Stimulated activated CD4-positive, alpha-beta T cell treated with anti-CD3 and anti-CD28 coated beads, Interleukin-12 subunit alpha, Interleukin-12 subunit beta, amount 100 ng/mL, for 24 hours (primary cell): ENCODE results near the gene NKX2-3.

Source experiments
- DNase-seq, 2 experiments: peaks; one replicate each; pipeline ENCODE4 v3.0.0-alpha.2; 2020; ENCODE audit warnings: low read depth in 2 of 2

Gene NKX2-3

DNA sequence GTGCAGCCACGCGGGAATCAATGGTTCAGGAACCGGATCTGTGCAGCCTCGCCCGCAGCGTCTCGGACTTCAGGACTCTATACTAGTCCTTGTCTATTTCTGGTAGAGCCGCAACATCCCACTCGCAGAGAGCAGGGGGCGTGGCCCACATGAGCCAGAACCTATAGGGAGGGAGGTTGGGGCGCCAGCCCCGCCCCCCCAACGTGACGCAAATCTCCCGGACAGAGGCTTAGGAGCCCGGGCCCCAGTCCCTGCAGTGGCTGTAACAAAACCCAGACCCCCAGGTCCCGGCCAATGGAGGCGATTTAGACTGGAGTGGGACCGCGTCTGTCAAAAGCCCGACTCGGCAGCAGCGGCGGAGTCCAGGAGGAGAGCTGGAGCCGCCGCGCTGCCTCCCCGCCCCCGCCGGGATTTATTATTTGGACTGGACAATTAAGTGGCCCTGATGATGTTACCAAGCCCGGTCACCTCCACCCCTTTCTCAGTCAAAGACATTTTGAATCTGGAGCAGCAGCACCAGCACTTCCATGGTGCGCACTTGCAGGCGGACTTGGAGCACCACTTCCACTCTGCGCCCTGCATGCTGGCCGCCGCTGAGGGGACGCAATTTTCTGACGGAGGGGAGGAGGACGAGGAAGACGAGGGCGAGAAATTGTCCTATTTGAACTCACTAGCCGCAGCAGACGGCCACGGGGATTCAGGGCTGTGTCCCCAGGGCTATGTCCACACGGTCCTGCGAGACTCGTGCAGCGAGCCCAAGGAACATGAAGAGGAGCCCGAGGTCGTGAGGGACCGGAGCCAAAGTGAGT is at the start of gene NKX2-3:
NKX2-3 (plus strand) TSS at position 256 of the 809 bp plus-strand sequence; CDS start at position 446, 190 bp downstream.
- DNase-seq = peak in 1 of 2 experiments; percentile 62

DNA sequence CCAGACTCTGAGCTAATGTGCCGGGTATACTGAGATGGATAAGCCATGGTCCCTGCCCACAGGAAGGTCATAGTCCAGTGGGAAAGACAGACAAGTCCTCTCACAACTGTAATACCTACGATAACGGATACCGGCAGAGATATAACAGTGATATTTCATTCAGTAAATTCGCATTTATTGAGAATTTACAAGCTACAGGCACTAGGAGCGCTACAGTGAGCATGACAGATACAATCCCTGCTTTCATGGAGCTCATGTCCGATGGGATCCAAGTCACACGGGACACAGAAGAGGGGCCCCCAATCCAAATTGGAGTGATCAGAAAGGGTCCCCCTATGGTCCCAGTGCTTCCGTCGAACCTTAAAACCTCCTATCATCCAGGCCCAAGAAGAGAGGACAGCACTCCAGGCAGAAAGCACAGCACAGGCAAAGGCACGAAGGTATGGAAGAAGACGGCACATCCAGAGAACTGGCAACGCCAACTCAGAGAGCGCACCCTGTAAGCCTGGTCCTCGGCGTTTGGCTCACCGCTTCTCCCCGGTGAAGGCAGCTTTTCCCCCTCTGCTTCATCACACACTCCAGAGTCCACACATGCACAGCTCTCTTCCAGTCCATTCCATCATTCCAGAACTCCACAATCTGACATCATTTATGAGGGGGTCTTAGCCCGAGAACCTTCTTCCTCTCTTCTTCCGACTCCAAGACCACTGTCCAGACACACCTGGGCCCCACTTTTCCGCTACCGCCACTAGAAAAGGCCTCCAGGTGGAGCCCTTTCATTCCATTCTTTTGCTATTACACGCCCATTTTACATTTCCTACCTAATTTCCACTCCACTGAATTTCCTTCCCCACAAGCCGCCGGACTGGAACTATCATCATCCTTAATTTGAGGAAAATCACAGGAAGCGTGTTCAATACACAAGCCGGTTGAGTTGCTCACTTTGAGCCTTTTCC is 47.8 kb upstream of the NKX2-3 start:
- no peak for DNase-seq

DNA sequence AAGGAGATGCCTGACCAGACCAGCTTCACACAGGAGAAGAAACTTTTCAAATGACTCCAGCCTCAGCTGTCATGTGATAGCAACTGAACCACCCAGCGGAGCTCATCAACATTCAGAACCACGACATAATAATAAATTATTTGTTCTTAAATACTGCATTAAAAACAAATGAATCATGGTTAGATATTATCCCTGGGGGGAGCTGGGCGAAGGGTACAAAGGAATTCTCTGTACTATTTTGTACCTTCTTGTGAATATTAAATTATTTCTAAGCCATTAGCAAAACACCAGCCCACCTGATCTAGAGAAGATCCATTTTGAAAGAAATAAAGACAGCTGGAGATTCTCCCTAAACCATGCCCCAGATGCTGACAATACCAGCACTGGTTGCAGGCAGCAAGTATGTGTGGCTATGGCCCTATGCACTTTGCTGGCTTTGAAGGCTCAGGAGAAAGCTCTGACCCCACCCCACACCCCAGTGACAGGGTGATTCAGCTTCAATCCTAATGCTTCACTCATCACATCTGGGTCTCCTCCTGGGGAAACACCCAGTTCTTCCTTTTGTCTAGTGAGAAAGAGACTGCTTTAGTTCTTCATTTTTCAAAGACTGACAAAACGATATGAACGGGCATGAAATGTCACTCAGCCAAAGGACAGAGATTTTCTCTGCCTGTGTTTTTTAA is 45.5 kb upstream of the NKX2-3 start:
- DNase-seq = no peak

DNA sequence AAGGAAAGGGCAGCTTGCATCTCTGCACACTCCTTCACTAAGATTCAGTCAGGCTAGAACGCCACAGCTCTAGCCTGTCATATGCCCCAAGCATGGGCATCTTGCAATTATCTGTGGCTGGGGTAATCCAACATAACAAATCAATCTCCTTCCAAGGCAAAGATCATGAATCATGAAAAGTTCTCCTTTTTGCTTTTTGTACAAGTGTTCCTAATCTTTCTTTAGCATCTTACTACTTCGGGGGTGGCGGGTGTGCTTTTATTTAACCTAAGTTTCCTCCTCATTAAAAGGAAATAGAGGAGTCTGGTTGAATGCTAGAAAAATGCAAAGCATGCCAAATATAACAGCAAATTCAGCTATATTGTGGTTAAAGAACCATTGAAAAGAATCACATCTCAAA is 43.5 kb upstream of the NKX2-3 start:
- DNase-seq = no peak

DNA sequence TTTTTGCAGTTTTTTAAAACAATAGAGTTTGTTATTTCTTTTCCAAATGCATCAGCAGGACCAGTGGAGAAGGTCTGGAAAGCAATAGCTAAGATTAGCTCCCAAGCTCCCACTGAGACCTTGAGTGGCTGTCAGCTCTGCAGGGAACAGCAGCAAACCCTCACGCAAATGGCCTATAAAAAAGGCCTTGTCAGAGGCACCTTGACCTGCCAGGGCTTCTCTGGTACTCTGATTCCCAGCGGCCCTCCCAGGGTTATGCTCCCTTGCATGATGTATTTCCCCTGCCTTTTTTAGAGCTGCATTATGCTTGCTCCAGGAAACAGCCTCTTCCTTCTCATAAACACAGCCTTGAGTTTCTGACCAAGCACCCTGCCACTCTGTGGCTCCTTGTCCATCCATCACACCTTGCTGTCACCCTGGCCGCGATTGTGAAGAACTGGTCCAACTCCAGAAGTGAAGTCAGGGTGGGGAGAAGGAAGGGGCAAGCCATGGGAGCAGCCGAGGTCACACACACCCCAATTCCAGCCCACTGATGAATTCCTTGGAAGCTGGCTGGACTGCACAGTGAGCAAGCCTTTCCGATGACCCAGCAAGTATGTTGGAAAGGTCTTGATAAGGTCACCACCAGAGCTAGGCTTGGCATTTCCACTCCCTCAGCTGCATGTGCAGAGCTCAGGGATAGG is 35.3 kb upstream of the NKX2-3 start:
- no peak for DNase-seq

DNA sequence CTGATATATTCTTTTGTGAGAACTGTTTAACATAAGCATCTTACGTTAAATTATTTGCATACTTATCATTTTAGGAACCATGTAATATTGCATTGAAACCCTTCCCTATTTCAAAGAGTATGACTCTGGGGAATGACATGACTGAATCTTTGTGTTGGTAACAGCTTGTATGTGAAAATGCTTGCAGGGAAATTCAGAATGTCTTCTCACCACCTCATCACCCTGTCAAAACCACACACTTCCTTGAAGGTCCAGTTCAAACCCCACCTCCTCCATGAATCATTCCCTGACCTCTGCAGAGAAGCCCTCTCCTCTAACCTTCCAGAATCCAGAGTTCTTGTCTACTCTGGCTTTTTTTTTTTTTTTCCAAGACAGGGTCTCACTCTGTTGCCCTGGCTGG is 26.3 kb upstream of the NKX2-3 start:
- no peak for DNase-seq

DNA sequence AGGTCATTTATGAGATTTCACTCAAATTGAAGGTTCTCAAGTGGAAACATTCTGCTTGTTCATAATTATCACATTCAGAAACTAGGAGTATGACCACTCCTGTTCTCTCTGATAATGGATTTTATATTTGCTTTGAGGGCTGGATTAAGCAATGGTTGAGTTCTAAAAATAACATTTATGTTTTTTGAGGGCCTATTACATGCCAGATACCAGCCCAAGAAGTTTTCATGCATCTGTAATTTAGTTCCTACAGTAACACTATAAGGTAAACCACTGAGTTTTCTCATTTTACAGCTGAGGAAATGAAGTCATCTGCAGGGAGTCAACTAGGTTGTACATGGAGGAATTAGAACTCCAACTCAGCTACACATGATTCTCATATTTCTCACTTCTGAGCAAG is 25.5 kb upstream of the NKX2-3 start:
- DNase-seq = no peak

DNA sequence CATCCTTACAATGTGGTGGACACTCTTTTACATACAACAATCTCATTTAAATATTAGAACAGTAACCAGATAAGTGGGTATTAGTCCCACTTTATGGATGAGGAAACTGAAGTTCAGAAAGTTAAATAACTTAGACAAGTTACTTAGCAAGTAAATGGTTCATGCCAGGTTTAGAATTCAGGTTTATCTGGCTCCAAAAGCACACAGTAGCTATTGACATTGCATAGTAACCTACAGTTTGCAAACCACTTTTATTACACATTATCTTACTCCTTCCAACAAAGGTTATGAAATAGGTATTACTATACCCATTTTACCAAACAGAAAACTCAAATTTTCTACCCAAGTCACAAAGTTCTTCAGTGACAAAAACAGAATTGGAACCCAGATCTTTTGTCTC is 19.7 kb upstream of the NKX2-3 start:
- DNase-seq = no peak

DNA sequence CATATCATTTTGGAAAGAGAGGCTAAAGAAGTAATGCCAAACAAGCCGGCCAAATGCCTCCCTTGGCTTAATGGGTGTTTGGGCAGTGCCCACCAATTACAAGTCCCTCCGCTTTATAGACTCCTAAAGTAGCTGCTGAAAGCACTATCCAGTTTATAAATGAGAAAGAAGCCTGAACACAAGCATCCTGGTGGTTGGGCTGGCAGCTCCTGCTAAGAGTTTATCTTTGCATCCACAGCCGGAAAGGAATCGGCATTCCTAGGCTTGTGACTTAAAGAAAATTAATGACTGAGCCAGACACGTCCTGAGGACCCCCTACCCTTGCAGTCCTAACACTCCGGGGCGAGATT is 13.1 kb upstream of the NKX2-3 start:
- no peak for DNase-seq

DNA sequence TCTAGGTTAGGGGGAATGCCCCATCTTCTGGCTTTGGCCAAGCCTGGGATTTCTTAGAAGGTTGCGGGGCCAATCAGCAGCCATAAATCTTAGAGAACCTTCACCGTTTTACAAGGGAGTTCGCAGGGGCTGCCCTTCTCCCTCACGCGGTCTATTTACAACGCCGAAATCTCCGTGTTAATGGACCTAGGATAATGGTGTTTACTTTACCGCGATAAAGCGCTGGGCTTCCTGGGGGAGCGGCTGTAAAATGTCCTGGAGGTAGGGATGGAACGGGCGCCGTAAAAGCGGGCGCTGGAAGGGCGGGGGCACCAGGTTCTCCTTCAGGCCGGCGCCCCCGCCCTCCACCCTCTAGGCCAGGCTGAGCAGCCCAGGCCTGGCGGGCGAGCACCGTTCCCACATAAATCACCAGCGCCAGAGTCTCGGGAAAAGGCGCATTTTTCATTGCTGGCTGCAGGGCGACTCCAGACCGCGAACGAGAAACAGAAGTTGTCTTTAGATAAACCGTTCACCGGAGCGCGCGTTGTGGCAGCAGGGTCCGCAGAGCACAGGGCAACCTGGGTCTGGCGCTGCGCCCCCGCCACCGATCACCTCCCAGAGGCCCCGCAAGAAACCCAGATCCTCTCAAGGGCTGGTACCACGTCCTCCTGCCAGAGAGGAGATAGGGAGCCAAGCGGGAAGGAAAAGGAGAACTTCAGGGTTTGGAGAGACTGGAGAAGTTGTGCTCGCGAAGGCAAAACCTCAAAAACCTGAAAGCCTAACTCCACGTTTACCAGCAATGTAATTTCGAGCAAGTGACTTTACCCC is 12.5 kb upstream of the NKX2-3 start:
- no peak for DNase-seq

DNA sequence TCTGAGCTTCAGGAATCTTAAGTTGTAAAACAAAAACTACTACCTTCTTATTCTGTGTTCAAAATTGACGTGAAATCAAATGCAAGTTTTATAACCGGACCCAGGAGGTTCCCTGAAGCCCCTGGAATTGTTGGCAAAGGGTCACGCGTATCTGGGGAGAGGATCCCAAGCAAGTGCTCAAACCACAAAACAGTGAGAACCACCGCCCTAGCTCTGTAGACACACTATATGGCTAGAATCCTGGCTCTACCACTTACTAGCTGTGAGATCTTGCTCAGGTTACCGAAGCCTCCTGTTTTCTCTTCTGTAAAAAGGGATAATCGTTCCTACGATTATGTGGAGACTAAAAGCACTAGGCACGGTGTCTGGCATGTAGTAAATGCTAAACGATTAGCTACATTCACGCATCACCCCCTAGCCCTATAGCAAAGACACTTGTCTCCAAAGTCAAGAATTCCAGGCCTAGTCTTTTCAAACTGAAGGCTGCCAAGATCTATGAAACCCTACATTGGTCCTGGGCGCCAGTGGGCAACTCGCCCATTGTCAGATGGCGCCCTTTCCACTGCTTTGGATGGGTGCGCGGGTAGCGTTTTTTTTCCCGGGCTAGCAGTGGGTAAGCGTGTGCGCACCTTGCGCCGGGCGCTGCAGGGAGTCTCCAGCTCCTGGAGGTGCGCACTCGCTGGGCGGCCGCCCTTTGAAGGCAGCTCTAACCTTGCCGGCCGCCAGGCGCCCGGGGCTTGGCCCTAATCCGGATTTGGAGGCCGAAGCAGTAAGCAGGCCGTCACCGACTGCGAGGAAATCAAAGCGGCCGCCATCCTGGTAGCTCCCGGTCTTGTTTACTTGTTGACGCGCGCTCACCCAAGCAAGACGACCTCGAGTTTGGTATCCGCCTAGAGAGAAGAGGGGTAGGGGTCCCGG is 11.6 kb upstream of the NKX2-3 start:
- no peak for DNase-seq

DNA sequence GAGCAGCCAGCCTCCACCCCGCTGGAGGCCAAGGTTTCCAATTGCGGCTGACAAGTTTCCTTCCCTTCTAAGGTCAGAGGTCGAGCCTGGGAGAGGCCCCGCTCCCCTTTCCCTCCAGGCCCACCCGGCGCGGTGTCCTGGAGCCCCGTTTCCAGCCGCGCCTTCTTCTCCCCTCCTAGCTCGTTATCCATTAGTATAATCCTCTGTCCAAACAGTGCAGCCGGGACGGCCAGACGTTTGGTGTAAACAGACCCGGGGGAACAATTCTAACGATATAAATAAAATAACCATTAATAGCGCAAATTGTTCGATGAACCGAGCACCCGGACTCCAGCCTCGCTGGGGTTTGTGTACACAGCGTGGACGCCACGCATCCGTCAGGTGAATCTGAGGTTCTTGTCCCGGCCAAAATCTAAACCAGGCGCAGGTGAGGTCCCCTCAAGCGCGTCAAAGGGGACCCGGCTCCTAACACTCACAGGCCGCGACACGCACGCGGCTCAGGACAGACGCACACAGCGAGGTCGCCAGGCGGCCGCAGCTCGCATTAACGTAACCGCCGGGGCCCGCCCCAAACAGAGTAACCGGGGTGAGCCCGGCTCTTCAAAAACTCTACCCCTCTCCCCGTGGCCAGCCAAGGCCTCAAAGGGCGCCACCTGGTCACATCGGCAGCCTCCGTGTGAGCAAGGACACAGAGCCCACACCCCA is 10.8 kb upstream of the NKX2-3 start:
- no peak for DNase-seq

DNA sequence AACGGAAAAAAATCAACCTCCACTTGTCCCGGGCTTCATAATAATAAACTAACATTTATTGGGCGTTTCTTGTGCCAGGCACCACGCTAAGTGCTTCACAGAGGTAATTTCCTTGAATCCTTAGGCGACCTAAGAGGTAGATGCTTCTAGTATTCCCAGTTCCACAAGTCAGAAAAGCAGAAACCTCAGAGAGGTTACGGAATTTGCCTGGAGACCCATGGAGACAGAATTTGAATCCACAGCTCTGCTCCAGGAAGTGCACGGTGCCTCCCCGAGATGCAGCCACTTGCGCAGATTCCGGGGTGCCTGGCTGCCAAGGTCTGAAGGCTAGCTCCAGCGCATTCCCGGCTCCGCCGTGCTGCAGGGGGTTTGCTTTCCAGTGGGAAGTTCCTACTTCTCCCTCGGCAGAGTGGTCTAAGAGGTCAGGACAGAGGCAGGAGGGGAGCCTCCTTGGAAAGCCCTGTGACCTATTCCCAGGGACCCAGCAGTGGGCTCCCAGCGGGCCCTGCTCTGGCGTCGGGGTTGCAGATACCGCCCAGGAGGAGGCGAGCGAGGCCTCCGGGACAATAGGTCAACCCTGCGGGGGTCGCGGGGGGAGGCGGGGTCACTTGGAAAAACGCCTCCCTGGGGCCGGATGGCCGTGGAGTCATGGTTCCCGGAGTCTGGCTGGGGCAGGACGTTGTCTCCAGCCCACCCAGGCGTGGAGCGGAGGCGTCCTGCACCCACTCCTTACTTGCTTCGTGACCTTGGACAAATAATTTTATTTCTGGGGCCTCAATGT is 10.1 kb upstream of the NKX2-3 start:
- no peak for DNase-seq

DNA sequence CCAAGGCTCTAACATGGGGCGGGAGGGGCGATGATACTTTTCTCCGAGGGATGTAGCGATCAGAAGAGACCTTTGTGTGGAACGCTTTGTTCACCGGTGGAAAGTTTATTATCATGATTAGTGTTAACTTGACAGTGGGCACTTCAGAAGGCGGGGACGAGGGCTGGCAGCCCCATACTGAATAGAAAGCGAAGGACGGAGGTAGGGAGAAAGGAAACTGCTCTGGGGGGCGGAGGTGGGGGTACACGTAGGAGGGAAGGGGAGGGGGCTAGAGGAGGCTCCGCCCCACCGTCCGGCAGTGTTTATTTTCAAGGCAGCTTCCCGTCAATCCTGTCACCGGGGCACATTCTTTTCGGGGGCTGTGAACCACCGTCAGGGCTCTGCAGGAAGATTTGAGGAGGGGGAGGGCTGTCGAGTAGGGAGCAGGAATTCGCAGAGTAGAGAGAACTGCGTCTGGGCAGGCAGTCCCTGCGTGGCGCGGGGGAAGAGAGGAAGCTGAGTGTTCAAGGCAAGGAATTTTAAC is 9.4 kb upstream of the NKX2-3 start:
- no peak for DNase-seq

DNA sequence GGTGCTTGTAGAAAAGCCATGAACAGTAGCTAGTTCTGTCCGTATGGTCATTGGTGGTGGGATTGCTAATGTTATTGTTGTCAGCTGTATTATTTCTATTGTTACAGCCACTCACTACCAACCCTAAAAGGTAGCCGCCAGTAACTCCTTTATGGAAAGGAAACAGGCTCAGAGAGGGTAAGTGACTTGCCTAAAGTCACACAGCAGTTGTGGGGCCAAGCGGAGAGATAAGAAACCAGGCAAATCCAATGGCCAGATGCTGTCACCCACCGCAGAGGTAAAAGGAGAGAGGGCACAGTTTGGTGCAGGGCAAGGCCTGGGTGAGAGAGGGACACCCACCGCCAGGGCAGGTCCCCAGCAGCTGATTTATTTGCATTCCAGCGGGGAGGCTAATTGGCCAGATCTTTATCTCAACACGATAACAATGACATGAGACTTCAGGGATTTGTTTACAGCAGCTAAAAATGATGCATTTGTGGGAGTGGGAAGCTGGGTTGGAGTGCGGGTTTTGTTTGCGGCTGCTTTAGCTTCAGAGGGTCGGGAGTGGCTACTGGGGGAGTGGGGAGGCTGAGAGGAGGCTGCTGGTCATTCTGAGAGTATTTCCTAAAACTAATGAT is 8.6 kb upstream of the NKX2-3 start:
- no peak for DNase-seq

DNA sequence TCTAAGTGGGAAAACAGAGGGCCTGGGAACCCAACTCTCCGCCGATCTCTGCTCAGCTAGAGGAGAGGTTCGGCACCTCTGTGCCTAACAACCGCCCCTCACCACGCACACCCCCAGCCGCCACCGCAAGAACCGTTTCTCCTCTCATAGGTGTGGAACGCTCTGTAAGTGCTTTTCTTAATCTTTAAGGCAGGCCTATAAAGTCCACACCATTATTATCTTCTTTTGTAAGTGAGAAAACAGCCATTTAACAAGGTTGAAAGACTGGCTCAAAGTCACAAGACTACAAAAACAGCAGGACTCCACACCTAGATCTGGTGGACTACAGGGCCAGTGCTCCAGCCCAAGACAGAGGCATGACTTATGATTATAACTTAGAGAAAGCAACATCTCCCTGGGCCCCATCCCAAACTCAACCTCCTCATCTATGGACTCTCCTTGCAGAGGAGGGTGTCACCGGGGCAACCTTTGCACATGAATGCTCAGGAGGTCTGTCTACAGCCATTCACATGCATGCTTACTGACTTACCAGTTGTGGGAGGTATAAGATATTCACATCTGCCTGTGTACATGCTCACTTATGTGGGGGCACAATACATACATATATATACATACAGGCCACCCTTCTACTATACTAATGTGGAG is 7.9 kb upstream of the NKX2-3 start:
- no peak for DNase-seq

DNA sequence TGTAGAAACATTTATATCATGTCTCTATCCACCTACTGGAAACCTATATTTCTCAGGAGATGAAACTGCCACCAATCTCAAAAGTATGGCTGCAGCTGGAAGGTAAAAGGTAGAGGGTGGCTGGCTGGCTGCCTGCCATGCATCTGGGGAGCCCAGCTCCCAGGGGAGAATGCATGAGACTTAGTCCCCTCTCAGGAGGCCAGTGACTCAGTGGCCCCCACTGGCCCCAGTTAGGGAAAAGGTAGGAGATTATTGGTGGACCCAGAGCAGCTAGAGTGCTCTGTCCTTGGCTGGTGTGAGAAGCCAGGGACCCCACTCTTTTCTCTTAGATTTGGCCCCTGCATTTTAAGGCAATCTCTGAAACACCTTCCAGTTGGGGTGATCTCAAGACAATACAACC is 6.8 kb upstream of the NKX2-3 start:
- no peak for DNase-seq
